A375 (cell line): ENCODE results near the gene GAGE10. TPM values are rescaled to one million over a fixed set of nuclear protein-coding genes. Genes with fewer than 3 reads are reported as not detected.

ENCODE experiments used
- total RNA-seq: library from RNA; depleted of rRNA; stranded (reverse); fragments of >200 nt; shearing (Covaris generic); gene quantifications from 2 replicates; pipeline ENCODE4 v1.2.3, GENCODE V29; 2014; rRNA removed

GAGE10 gene, protein sequence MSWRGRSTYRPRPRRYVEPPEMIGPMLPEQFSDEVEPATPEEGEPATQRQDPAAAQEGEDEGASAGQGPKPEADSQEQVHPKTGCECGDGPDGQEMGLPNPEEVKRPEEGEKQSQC
- total RNA-seq: not detected in 2 replicates

DNA sequence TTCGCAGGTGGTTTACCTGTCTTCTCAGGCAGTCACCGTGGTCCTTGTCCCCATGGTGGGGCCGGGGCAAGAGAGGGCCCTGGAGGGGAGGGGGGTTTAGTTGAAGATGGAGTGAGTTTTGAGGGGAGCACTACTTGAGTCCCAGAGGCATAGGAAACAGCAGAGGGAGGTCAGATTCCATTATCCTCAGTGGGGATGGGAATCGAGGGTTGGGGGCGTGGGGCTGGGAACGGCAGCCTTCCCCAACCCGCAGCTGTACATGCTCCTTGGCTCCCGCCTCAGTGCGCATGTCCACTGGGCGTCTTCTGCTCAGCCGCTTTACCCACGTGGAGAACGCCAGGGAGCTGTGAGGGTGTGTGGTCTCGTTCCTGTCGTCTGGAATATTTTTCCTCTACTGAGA lies at the start of gene GAGE10:
Gene GAGE10 (plus strand): TSS at position 301 of the 400 bp plus-strand sequence. CDS start 1,214 bp downstream, outside the sequence.

DNA sequence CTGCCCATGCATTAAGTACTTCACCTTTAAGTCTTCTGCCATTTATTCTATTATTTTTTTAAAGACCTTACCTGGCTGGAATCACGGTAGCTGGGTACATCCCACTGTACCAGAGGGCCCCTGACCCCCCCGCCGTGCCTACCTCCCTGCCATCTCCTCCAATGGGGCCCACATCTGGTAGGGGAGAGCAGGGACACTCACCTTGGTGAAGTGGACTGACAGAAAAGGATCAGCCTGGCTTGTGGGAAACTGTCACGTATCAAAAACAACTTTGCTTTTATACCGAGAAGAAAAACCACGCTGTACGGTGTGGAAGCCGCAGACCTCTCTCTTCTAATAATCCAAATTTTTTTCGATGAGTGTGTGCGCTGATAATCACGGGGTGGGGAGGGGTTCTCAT lies 39.0 kb upstream of the GAGE10 start, which contains the start of gene FOXP3:
Gene FOXP3 (minus strand): TSS at position 251 of the 400 bp plus-strand sequence. CDS start 6,205 bp downstream, outside the sequence.

DNA sequence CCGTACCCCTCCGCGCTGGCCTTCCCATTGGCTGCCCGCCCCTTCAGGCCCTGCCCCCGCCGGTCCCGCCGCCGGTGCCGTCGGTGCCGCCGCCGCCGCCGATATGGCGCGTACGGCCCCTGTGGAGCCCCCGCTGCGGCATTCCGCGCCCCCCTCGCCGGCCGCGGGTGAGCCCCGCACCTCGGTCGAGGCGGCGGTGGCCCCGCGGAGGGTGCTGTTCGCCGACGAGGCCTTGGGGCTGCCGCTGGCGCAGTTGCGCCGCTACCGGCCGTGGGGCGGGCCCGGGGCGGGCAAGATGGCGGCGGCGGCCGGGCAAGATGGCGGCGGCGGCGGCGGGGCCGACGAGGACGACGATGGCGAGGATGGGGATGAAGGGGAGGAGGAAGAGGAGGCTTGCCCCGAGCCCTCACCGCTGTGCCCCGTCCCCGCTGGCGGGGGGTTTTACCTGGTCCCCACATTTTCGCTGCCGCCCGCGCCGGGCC lies 33.6 kb upstream of the GAGE10 start, which contains the start of gene PPP1R3F:
Gene PPP1R3F (plus strand): TSS at position 27 of the 482 bp plus-strand sequence. CDS start 77 bp downstream, at position 104.

DNA sequence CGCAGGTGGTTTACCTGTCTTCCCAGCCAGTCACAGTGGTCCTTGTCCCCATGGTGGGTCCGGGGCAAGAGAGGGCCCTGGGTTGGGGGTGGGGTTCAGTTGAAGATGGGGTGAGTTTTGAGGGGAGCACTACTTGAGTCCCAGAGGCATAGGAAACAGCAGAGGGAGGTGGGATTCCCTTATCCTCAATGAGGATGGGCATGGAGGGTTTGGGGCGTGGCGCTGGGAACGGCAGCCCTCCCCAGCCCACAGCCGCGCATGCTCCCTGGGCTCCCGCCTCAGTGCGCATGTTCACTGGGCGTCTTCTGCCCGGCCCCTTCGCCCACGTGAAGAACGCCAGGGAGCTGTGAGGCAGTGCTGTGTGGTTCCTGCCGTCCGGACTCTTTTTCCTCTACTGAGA lies 18.3 kb downstream of the GAGE10 start, which contains the start of gene GAGE12J:
Gene GAGE12J (plus strand): TSS at position 301 of the 400 bp plus-strand sequence. CDS start 1,157 bp downstream, outside the sequence.

DNA sequence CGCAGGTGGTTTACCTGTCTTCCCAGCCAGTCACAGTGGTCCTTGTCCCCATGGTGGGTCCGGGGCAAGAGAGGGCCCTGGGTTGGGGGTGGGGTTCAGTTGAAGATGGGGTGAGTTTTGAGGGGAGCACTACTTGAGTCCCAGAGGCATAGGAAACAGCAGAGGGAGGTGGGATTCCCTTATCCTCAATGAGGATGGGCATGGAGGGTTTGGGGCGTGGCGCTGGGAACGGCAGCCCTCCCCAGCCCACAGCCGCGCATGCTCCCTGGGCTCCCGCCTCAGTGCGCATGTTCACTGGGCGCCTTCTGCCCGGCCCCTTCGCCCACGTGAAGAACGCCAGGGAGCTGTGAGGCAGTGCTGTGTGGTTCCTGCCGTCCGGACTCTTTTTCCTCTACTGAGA lies 27.8 kb downstream of the GAGE10 start, which contains the start of gene GAGE13:
Gene GAGE13 (plus strand): TSS at position 301 of the 400 bp plus-strand sequence. CDS start 1,156 bp downstream, outside the sequence.

Other genes starting within 250 kb of the GAGE10 start
- gene CCDC120, start 244.6 kb upstream of the GAGE10 start, total RNA-seq: 0.48 and 0.83 TPM in 2 replicates
- gene PRAF2, start 229.6 kb upstream of the GAGE10 start, total RNA-seq: 17.2 and 19.5 TPM in 2 replicates
- gene WDR45, start 223.8 kb upstream of the GAGE10 start, total RNA-seq: 132 and 139 TPM in 2 replicates
- 44.0 and 46.9 TPM in 2 replicates for gene GPKOW, start 179.9 kb upstream of the GAGE10 start, total RNA-seq
- gene MAGIX, start 140.9 kb upstream of the GAGE10 start, total RNA-seq: 3.5 and 6.1 TPM in 2 replicates
- 54.4 and 77.3 TPM in 2 replicates for gene PLP2, start 131.7 kb upstream of the GAGE10 start, total RNA-seq
- gene PRICKLE3, start 117.3 kb upstream of the GAGE10 start, total RNA-seq: 9.5 and 10.4 TPM in 2 replicates
- 2.2 and 2.3 TPM in 2 replicates for gene SYP, start 103.5 kb upstream of the GAGE10 start, total RNA-seq
- gene CACNA1F, start 70.3 kb upstream of the GAGE10 start, total RNA-seq: not detected in 2 replicates
- 13.1 and 15.9 TPM in 2 replicates for gene CCDC22, start 68.2 kb upstream of the GAGE10 start, total RNA-seq
- gene FOXP3, start 38.9 kb upstream of the GAGE10 start, total RNA-seq: not detected in 2 replicates
- gene PPP1R3F, start 33.9 kb upstream of the GAGE10 start, total RNA-seq: 1.9 TPM in 2 replicates
- 0.57 and 12.5 TPM in 2 replicates for gene GAGE12J, start 18.4 kb downstream of the GAGE10 start, total RNA-seq
- 1.2 and 9.5 TPM in 2 replicates for gene GAGE13, start 27.9 kb downstream of the GAGE10 start, total RNA-seq
- not detected in 2 replicates for gene GAGE12C, start 228.5 kb downstream of the GAGE10 start, total RNA-seq
- not detected in 2 replicates for gene GAGE12D, start 238.1 kb downstream of the GAGE10 start, total RNA-seq
- 12.0 and 13.1 TPM in 2 replicates for gene GAGE12E, start 247.6 kb downstream of the GAGE10 start, total RNA-seq